GM19239 (cell line): ENCODE measurements around the gene IFIT3.

ENCODE experiments used
- DNase-seq: peaks from one replicate; pipeline ENCODE4 v3.0.0; 2011; ENCODE audit warnings: low spot score; ENCODE audit not compliant: insufficient read length
- FAIRE-seq: peaks from 2 replicates; lab custom pipeline; 2011; peaks lifted over from hg19 to GRCh38; lab: Jason Lieb, UNC

Gene IFIT3

DNA sequence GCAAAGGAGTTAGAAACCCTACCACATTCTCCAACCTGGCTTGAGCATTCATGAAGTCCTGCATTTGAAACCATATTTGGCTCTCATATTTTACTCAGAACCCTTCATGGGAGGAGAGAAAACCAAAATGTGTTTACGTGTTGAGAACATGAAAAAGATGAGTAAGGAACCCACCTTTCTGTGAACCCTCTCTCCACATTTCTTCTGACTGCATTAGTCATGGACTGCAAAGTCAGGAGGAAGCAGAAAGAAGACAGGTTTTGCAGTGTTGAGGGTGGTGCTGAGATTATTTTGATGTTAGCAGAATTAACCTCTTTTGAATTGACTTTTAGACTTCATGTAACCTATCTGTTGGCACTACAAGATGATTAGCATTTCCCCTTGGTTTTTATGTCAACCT is 55.0 kb downstream of the IFIT3 start:
- no peak for DNase-seq
- no peak for FAIRE-seq

- DNase-seq (no peak), FAIRE-seq (peak; percentile 28)
Measured at GRCh38 chr10:89384474-89385340, 56.9 kb downstream of the IFIT3 start.

- DNase-seq: no peak
- FAIRE-seq: no peak
Measured at GRCh38 chr10:89388806-89389205, 61.0 kb downstream of the IFIT3 start.

- FAIRE-seq: peak; percentile 76
- DNase-seq: no peak
Measured at GRCh38 chr10:89389254-89389653, 61.5 kb downstream of the IFIT3 start.
